HG03575 (cell line): ENCODE measurements around the gene TPRG1L.
A peak's percentile ranks its signal among the peaks of the same experiment; 100 is the strongest.

Experiments
- ATAC-seq: cut with Tn5 transposase; IDR thresholded peaks from one replicate; pipeline ENCODE4 v1.9.1; 2021; ENCODE audit not compliant: unreplicated experiment, insufficient number of reproducible peaks, low FRiP score; ENCODE audit errors: extremely low read depth

TPRG1L gene

GRCh38 chr1:3652548-3653285 is 27.9 kb downstream of the TPRG1L start:
- ATAC-seq = no peak

- no peak for ATAC-seq
These were observed 28.4 kb downstream of the TPRG1L start for GRCh38 chr1:3653286-3653618.

GRCh38 chr1:3654549-3655281 is 29.9 kb downstream of the TPRG1L start:
- ATAC-seq = no peak

GRCh38 chr1:3656450-3657095 is 31.8 kb downstream of the TPRG1L start:
- ATAC-seq = peak; percentile 45

- ATAC-seq = no peak
These were observed 32.3 kb downstream of the TPRG1L start for GRCh38 chr1:3657096-3657475.

GRCh38 chr1:3657578-3658230 is 32.9 kb downstream of the TPRG1L start:
- ATAC-seq = no peak

GRCh38 chr1:3658231-3658615 is 33.4 kb downstream of the TPRG1L start:
- no peak for ATAC-seq

GRCh38 chr1:3659093-3659492 is 34.3 kb downstream of the TPRG1L start:
- ATAC-seq = no peak

GRCh38 chr1:3660704-3661103 is 35.9 kb downstream of the TPRG1L start:
- no peak for ATAC-seq

- no peak for ATAC-seq
These were observed 36.8 kb downstream of the TPRG1L start for GRCh38 chr1:3661631-3662030.

- ATAC-seq = no peak
These were observed 37.4 kb downstream of the TPRG1L start for GRCh38 chr1:3662080-3662671.

- ATAC-seq = no peak
These were observed 39.3 kb downstream of the TPRG1L start for GRCh38 chr1:3663999-3664699.

GRCh38 chr1:3664700-3665375 is 40.0 kb downstream of the TPRG1L start:
- no peak for ATAC-seq

- ATAC-seq = no peak
These were observed 43.3 kb downstream of the TPRG1L start for GRCh38 chr1:3668148-3668547.

- no peak for ATAC-seq
These were observed 43.9 kb downstream of the TPRG1L start for GRCh38 chr1:3668585-3669300.

- no peak for ATAC-seq
These were observed 44.6 kb downstream of the TPRG1L start for GRCh38 chr1:3669421-3669821.

- no peak for ATAC-seq
These were observed 45.2 kb downstream of the TPRG1L start for GRCh38 chr1:3669971-3670431.

GRCh38 chr1:3670823-3671265 is 46.0 kb downstream of the TPRG1L start:
- no peak for ATAC-seq
